OCI-LY7 (cell line): ENCODE measurements around the gene NTSR1. TPM values are rescaled to one million over a fixed set of nuclear protein-coding genes. Genes with fewer than 3 reads are reported as not detected.

Experiments used
- BruUV-seq: library from RNA; stranded (reverse); fragments of 400-500 nt; replicated peaks from 2 replicates; lab custom pipeline; 2021; lab: Mats Ljungman, UMichigan
- CTCF ChIA-PET: fragments of 300-600 bp; sonication (Branson Sonifier 250); formaldehyde crosslinking; loops from one replicate; lab custom pipeline; 2022; ENCODE audit warnings: antibody characterized with exemption; ENCODE audit not compliant: unreplicated experiment; lab: Charles Lee
- POLR2A ChIA-PET: fragments of 300-600 bp; sonication (Branson Sonifier 250); formaldehyde crosslinking; loops from one replicate; lab custom pipeline; 2022; ENCODE audit warnings: antibody characterized with exemption; lab: Charles Lee
- DNase-seq: peaks from one replicate; pipeline ENCODE4 v3.0.0-alpha.2; 2015; ENCODE audit warnings: low spot score
- H2AFZ ChIP-seq: fragments of 200-600 bp; sonication (generic), shearing (Covaris generic); 2 replicates; pipeline ENCODE4 v1.6.1; 2014; ENCODE audit warnings: mild to moderate bottlenecking, antibody characterized with exemption, low read length, moderate library complexity
- H3K27ac ChIP-seq: fragments of 200-600 bp; sonication (generic); 2 replicates; pipeline ENCODE4 v1.5.1; 2014; ENCODE audit warnings: mixed run types, low read depth, mild to moderate bottlenecking, moderate library complexity, low read length, inconsistent platforms; ENCODE audit not compliant: poor library complexity, severe bottlenecking
- H3K36me3 ChIP-seq: fragments of 200-600 bp; sonication (generic); 2 replicates; pipeline ENCODE4 v1.6.1; 2014; ENCODE audit warnings: mild to moderate bottlenecking, antibody characterized with exemption, low read length, moderate library complexity, mixed read lengths; ENCODE audit not compliant: insufficient read depth
- H3K4me1 ChIP-seq: fragments of 200-600 bp; sonication (generic); 2 replicates; pipeline ENCODE4 v1.5.1; 2014; ENCODE audit warnings: mild to moderate bottlenecking, low read length; ENCODE audit not compliant: insufficient read depth, poor library complexity, severe bottlenecking
- H3K4me2 ChIP-seq: fragments of 200-600 bp; sonication (generic); 2 replicates; pipeline ENCODE4 v1.6.1; 2014; ENCODE audit warnings: mild to moderate bottlenecking, low read length
- H3K4me3 ChIP-seq: fragments of 200-600 bp; sonication (generic); 2 replicates; pipeline ENCODE4 v1.5.1; 2014; ENCODE audit warnings: mild to moderate bottlenecking, low read depth, low read length; ENCODE audit not compliant: poor library complexity, severe bottlenecking
- H3K79me2 ChIP-seq: fragments of 200-600 bp; sonication (generic); 2 replicates; pipeline ENCODE4 v1.6.1; 2016; ENCODE audit warnings: low read depth, mild to moderate bottlenecking, low read length, moderate library complexity, mixed read lengths; ENCODE audit not compliant: insufficient read depth
- H3K9me2 ChIP-seq: fragments of 200-600 bp; sonication (generic); 2 replicates; pipeline ENCODE4 v1.6.1; 2016; ENCODE audit warnings: mild to moderate bottlenecking, low read length, mixed read lengths; ENCODE audit not compliant: insufficient read depth
- H3K9me3 ChIP-seq: fragments of 200-600 bp; sonication (generic); 2 replicates; pipeline ENCODE4 v1.6.1; 2014; ENCODE audit warnings: mild to moderate bottlenecking, mixed run types, low read length, mixed read lengths
- H4K20me1 ChIP-seq: fragments of 200-600 bp; sonication (generic); 2 replicates; pipeline ENCODE4 v1.6.1; 2014; ENCODE audit warnings: mild to moderate bottlenecking, antibody characterized with exemption, low read length, moderate library complexity, mixed read lengths; ENCODE audit not compliant: insufficient read depth
- CTCF ChIP-seq: fragments of 200-600 bp; sonication (generic); conservative IDR thresholded peaks from 2 replicates; pipeline ENCODE4 v1.5.1; 2014; ENCODE audit warnings: mild to moderate bottlenecking, antibody characterized with exemption, low read length, moderate library complexity, mixed read lengths
- EZH2phosphoT487 ChIP-seq: fragments of 200-600 bp; sonication (generic); IDR thresholded peaks from 2 replicates; pipeline ENCODE4 v1.6.1; 2018; ENCODE audit warnings: low read depth, borderline replicate concordance, mild to moderate bottlenecking, mixed run types, antibody characterized with exemption, low read length, moderate library complexity, mixed read lengths
- intact Hi-C: fragments of 100-400 bp; cut with micrococcal nuclease; formaldehyde crosslinking; loops from one replicate; pipeline ENCODE4 v1.10.0; 2022; ENCODE audit not compliant: unreplicated experiment
- total RNA-seq, 2 experiments: library from RNA; depleted of rRNA in 1 of 2; stranded (reverse); fragments of >200 nt in 1 of 2; shearing (Covaris generic) in 1 of 2; gene quantifications; 2 replicates each; pipeline ENCODE4 v1.2.3, GENCODE V29; 2014 to 2022

Gene NTSR1
- total RNA-seq, 2 experiments from 2014 or later: not detected

- H3K9me3 ChIP-seq: no peaks in the 10 kb centered on the region
- H3K4me3 ChIP-seq: no peak overlapping the region
- no TSS peak for BruUV-seq
- DNase-seq: no peak
- no peak for TF ChIP-seq CTCF
- no peak for TF ChIP-seq EZH2phosphoT487
- intact Hi-C loops: no loop called here
- H3K36me3 ChIP-seq: no peaks in the 10 kb centered on the region
- ChIA-PET CTCF (no interaction called here), POLR2A (interaction anchor here (0.6 kb wide), 1 partner anchor 51 kb away, joined by 5 read pairs; no protein-coding TSS in a partner anchor)
- no peak overlapping the region for H3K4me2 ChIP-seq
- peaks cover 29% of the 10 kb centered on the region for H3K4me1 ChIP-seq
- H3K27ac ChIP-seq: no peak overlapping the region
- no peaks in the 10 kb centered on the region for H4K20me1 ChIP-seq
- H2AFZ ChIP-seq: no peak overlapping the region
- H3K79me2 ChIP-seq: no peaks in the 10 kb centered on the region
- no peaks in the 10 kb centered on the region for H3K9me2 ChIP-seq
Measured at GRCh38 chr20:62770111-62770910, 61.7 kb downstream of the NTSR1 start.

GRCh38 chr20:62770916-62771315 is 62.3 kb downstream of the NTSR1 start:
- no TSS peak for BruUV-seq
- CTCF ChIA-PET: no interaction called here
- no peaks in the 10 kb centered on the region for H3K36me3 ChIP-seq
- no peaks in the 10 kb centered on the region for H3K9me3 ChIP-seq
- no peaks in the 10 kb centered on the region for H4K20me1 ChIP-seq
- no peaks in the 10 kb centered on the region for H3K79me2 ChIP-seq
- no peak overlapping the region for H3K4me2 ChIP-seq
- TF ChIP-seq CTCF (no peak), EZH2phosphoT487 (no peak)
- intact Hi-C loops: no loop called here
- no peak overlapping the region for H3K27ac ChIP-seq
- H3K4me3 ChIP-seq: no peak overlapping the region
- H2AFZ ChIP-seq: no peak overlapping the region
- no peak for DNase-seq
- peaks cover 31% of the 10 kb centered on the region for H3K4me1 ChIP-seq
- no peaks in the 10 kb centered on the region for H3K9me2 ChIP-seq
- POLR2A ChIA-PET: interaction anchor here (0.6 kb wide), 1 partner anchor 52 kb away, joined by 5 read pairs; no protein-coding TSS in a partner anchor
